HepG2 (cell line): ENCODE data around the gene TRIM31. TPM values are rescaled to one million over a fixed set of nuclear protein-coding genes. Genes with fewer than 3 reads are reported as not detected.

Source experiments
- ATAC-seq: fragments of 200-7000 bp; cut with Tn5 transposase; 3 replicates; pipeline ENCODE4 v1.9.1; 2020; ENCODE audit warnings: mild to moderate bottlenecking, moderate library complexity
- BruUV-seq: library from RNA; stranded (reverse); fragments of 400-500 nt; replicated peaks from 2 replicates; lab custom pipeline; 2021; lab: Mats Ljungman, UMichigan
- CTCF ChIA-PET: fragments of 300-600 bp; formaldehyde crosslinking; extraction: SDS; loops from one replicate; lab custom pipeline; 2021; ENCODE audit warnings: low total read pairs, inconsistent platforms, low intra/inter-chr PET ratio; lab: Yijun Ruan, JAX
- POLR2A ChIA-PET: fragments of 350-600 bp; sonication (Branson Sonifier 250); formaldehyde crosslinking; loops from one replicate; lab custom pipeline; 2020; ENCODE audit warnings: antibody characterized with exemption, inconsistent platforms; lab: Yijun Ruan, JAX
- DNase-seq: peaks from one replicate; pipeline ENCODE4 v3.0.0-alpha.2; 2015; ENCODE audit warnings: low spot score
- FAIRE-seq: peaks from 3 replicates; lab custom pipeline; 2011; peaks lifted over from hg19 to GRCh38; lab: Jason Lieb, UNC
- H2AFZ ChIP-seq: one replicate; pipeline ENCODE4 v1.6.1; 2011; ENCODE audit warnings: low read length, inconsistent platforms
- H3K27ac ChIP-seq: fragments of 300-600 bp; 3 replicates; pipeline ENCODE4 v1.8.0; 2011; ENCODE audit warnings: mixed run types, mild to moderate bottlenecking, mixed read lengths, low read length, inconsistent platforms; ENCODE audit not compliant: insufficient read depth; ENCODE audit errors: extremely low read length
- H3K27me3 ChIP-seq, 2 experiments: fragments of 200-600 bp in 1 of 2; 2 replicates in 1 of 2; 3 replicates in 1 of 2; pipeline versions ENCODE4 v1.6.0 to v1.8.0; 2011; ENCODE audit warnings: low read length in 2 of 2, mild to moderate bottlenecking in 2 of 2, moderate library complexity in 2 of 2, inconsistent platforms in 1 of 2; ENCODE audit not compliant: insufficient read depth in 2 of 2, control insufficient read depth in 1 of 2
- H3K36me3 ChIP-seq, 2 experiments: fragments of 200-600 bp in 1 of 2; replicated peaks in 1 of 2; 2 replicates in 1 of 2; 3 replicates in 1 of 2; pipeline versions ENCODE4 v1.5.1 to v1.8.0; 2011; ENCODE audit warnings: low read length in 2 of 2, inconsistent platforms in 1 of 2; ENCODE audit not compliant: insufficient read depth in 2 of 2, control insufficient read depth in 1 of 2
- H3K4me1 ChIP-seq: 2 replicates; pipeline ENCODE4 v1.5.1; 2012; ENCODE audit warnings: low read length, inconsistent platforms; ENCODE audit not compliant: insufficient read depth
- H3K4me2 ChIP-seq: 2 replicates; pipeline ENCODE4 v1.6.0; 2011; ENCODE audit warnings: low read depth, low read length, inconsistent platforms
- H3K4me3 ChIP-seq, 3 experiments: fragments of 200-600 bp in 1 of 3; sonication (generic), shearing (Covaris generic) in 1 of 3; replicated peaks in 1 of 3; 2 replicates each; pipeline ENCODE4 v1.5.1; 2011 to 2016; ENCODE audit warnings: low read length in 3 of 3, inconsistent platforms in 2 of 3, low read depth in 2 of 3, mild to moderate bottlenecking in 2 of 3, control low read depth in 1 of 3, mixed read lengths in 1 of 3; ENCODE audit not compliant: insufficient read depth in 1 of 3
- H3K79me2 ChIP-seq: one replicate; pipeline ENCODE4 v1.6.1; 2011; ENCODE audit warnings: low read length, inconsistent platforms; ENCODE audit not compliant: insufficient read depth
- H3K9ac ChIP-seq: 2 replicates; pipeline ENCODE4 v1.6.0; 2011; ENCODE audit warnings: mild to moderate bottlenecking, low read depth, low read length, inconsistent platforms; ENCODE audit not compliant: insufficient read depth
- H3K9me3 ChIP-seq: 2 replicates; pipeline ENCODE4 v1.5.1; 2012; ENCODE audit warnings: mild to moderate bottlenecking, low read length
- H4K20me1 ChIP-seq: 2 replicates; pipeline ENCODE4 v1.6.0; 2011; ENCODE audit warnings: inconsistent platforms, mild to moderate bottlenecking, low read length, moderate library complexity; ENCODE audit not compliant: insufficient read depth
- AHDC1 ChIP-seq: sonication (generic); formaldehyde crosslinking; IDR thresholded peaks from 2 replicates; pipeline ENCODE4 v1.5.1; 2020; ENCODE audit warnings: mild to moderate bottlenecking, missing genetic modification reagents, borderline replicate concordance
- SNAPC4 ChIP-seq: sonication (generic); formaldehyde crosslinking; IDR thresholded peaks from 2 replicates; pipeline ENCODE4 v1.4.0; 2020; ENCODE audit warnings: mild to moderate bottlenecking, missing genetic modification reagents
- ZBTB43 ChIP-seq: sonication (generic); formaldehyde crosslinking; conservative IDR thresholded peaks from 2 replicates; pipeline ENCODE4 v1.4.0; 2020; ENCODE audit warnings: missing genetic modification reagents
- ZBTB7B ChIP-seq: sonication (generic); formaldehyde crosslinking; IDR thresholded peaks from 2 replicates; pipeline ENCODE4 v1.4.0; 2020; ENCODE audit warnings: missing genetic modification reagents
- WGBS: methylation state at CpG from one replicate; pipeline ENCODE4 v1.1.6; 2017; ENCODE audit warnings: low lambda C conversion rate; 5-methylcytosine and 5-hydroxymethylcytosine counted together
- in situ Hi-C: cut with HindIII; loops from 2 replicates; pipeline ENCODE4 v1.10.0; 2017; ENCODE audit warnings: low pct_unique_long_range_greater_than_20kb; ENCODE audit not compliant: extremely low pct_ligation_motif_present
- intact Hi-C: fragments of 100-400 bp; cut with micrococcal nuclease; formaldehyde crosslinking; loops from one replicate; pipeline ENCODE4 v1.10.0; 2022; ENCODE audit not compliant: unreplicated experiment
- polyA plus RNA-seq, 8 experiments: library from polyadenylated mRNA; depleted of rRNA in 3 of 8; stranded (reverse) in 7 of 8; unstranded in 1 of 8; fragments of >200 nt; fragmentation: Illumina TruSeq in 4 of 8; extraction: Trizol in 4 of 8; gene quantifications; 2 replicates each; pipeline versions ENCODE4 v1.2.1 to v1.2.3, GENCODE V29; 2011 to 2016; ENCODE audit warnings: low read depth in 4 of 8, missing spikeins in 1 of 8, mixed read lengths in 1 of 8; ENCODE audit not compliant: insufficient read depth in 1 of 8
- total RNA-seq, 5 experiments: library from RNA; depleted of rRNA; stranded (reverse); fragments of >200 nt; fragmentation: Illumina TruSeq; extraction: Trizol; gene quantifications; 2 replicates each; pipeline ENCODE4 v1.2.3, GENCODE V29; 2016; ENCODE audit warnings: low read depth in 1 of 5

TRIM31 gene
- total and polyA plus RNA-seq, 2 of the 13 experiments (the other 11 are each of a cell fraction or from before 2014, with no cell fraction given) = 0.13 to 0.51 TPM

- TF ChIP-seq AHDC1 (CRISPR knock-in tag) = no peak
- peak; percentile 87 for TF ChIP-seq ZBTB7B (CRISPR knock-in tag)
Observed at GRCh38 chr6:30066577-30067459, 46.1 kb downstream of the TRIM31 start, which contains the start of gene PPP1R11 (continued).

- Histone ChIP-seq H3K4me3 (peak overlapping the region; percentile 64 to 75 (median 69)), H3K9me3 (no peaks in the 10 kb centered on the region), H3K79me2 (peaks cover 31% of the 10 kb centered on the region)
- no peak for DNase-seq
- no peak for FAIRE-seq
- intact Hi-C loops = loop anchor here (2.0 kb wide), 2 partner anchors 37 to 69 kb away; no protein-coding TSS in a partner anchor
- CTCF ChIA-PET = no interaction called here
- no peak for TF ChIP-seq SNAPC4 (CRISPR knock-in tag)
- TF ChIP-seq ZBTB43 (CRISPR knock-in tag) = 0 out of 2 replicates have a peak, but pooled peaks have one; percentile 6
- TF ChIP-seq, all 625 proteins: peak for 1
- Histone ChIP-seq H3K36me3 (peaks cover 0 to 6% of the 10 kb centered on the region in 2 experiments; a peak in 2 of 5 replicates), H3K27ac (peak overlapping the region; percentile 66), H3K9ac (peak overlapping the region; percentile 75), H4K20me1 (no peaks in the 10 kb centered on the region), H3K4me2 (peak overlapping the region; percentile 97), H3K4me1 (peaks cover 36% of the 10 kb centered on the region), H2AFZ (no peak overlapping the region), H3K27me3 (no peaks in the 10 kb centered on the region; a peak in 1 of 5 replicates)
- WGBS = 10% methylated on average over 4 of the region's 4 CpGs
- no peak for ATAC-seq
- POLR2A ChIA-PET = interaction anchor here (0.5 to 2.8 kb wide), 10 partner anchors 15 to 246 kb away, joined by 3 to 31 read pairs (median 4); partner anchors contain the start of genes TRIM15, TRIM26 and TRIM40
- BruUV-seq = no TSS peak
- in situ Hi-C loops = no loop called here
Observed at GRCh38 chr6:30066082-30066481, 46.8 kb downstream of the TRIM31 start.
